ENCODE results near the gene GTF2A2.

- no peak for TF ChIP-seq CTCF (IDR thresholded peaks at IDR 0.05; ENCODE audit: low read depth, low read length, poor library complexity, severe bottlenecking)
- TF ChIP-seq EZH2phosphoT487 (IDR thresholded peaks at IDR 0.05; ENCODE audit: borderline replicate concordance, low read length): no peak
Measured at GRCh38 chr15:59591356-59591755, 66.0 kb downstream of the GTF2A2 start.
